Ishikawa (cell line): ENCODE data around the gene RAI14.
"Not testable (repeated sequence)": the region's sequence is repeated elsewhere in the genome, so short reads cannot be mapped to it uniquely, and the experiment has no call there.

ENCODE experiments used
- CEBPB ChIP-seq: IDR thresholded peaks from 2 replicates; pipeline ENCODE4 v1.6.1; 2012
- CREB1 ChIP-seq: IDR thresholded peaks from 2 replicates; pipeline ENCODE4 v1.6.1; 2012; ENCODE audit warnings: low read depth
- EP300 ChIP-seq: IDR thresholded peaks from 2 replicates; pipeline ENCODE4 v1.6.1; 2012; ENCODE audit warnings: borderline replicate concordance
- TAF1 ChIP-seq: IDR thresholded peaks from 2 replicates; pipeline ENCODE4 v1.6.1; 2012; ENCODE audit warnings: low read depth, mild to moderate bottlenecking
- TCF12 ChIP-seq: IDR thresholded peaks from 2 replicates; pipeline ENCODE4 v1.6.1; 2012; ENCODE audit warnings: low read depth
- TF ChIP-seq, protein P1 (sequence below): IDR thresholded peaks from 2 replicates; pipeline ENCODE4 v1.6.1; 2012; ENCODE audit warnings: low read depth, mild to moderate bottlenecking

GRCh38 chr5:34759213-34759612 is 103.1 kb downstream of the RAI14 start:
- not testable (repeated sequence) for TF ChIP-seq EP300, TAF1, TCF12, CREB1
- TF ChIP-seq, protein P1, sequence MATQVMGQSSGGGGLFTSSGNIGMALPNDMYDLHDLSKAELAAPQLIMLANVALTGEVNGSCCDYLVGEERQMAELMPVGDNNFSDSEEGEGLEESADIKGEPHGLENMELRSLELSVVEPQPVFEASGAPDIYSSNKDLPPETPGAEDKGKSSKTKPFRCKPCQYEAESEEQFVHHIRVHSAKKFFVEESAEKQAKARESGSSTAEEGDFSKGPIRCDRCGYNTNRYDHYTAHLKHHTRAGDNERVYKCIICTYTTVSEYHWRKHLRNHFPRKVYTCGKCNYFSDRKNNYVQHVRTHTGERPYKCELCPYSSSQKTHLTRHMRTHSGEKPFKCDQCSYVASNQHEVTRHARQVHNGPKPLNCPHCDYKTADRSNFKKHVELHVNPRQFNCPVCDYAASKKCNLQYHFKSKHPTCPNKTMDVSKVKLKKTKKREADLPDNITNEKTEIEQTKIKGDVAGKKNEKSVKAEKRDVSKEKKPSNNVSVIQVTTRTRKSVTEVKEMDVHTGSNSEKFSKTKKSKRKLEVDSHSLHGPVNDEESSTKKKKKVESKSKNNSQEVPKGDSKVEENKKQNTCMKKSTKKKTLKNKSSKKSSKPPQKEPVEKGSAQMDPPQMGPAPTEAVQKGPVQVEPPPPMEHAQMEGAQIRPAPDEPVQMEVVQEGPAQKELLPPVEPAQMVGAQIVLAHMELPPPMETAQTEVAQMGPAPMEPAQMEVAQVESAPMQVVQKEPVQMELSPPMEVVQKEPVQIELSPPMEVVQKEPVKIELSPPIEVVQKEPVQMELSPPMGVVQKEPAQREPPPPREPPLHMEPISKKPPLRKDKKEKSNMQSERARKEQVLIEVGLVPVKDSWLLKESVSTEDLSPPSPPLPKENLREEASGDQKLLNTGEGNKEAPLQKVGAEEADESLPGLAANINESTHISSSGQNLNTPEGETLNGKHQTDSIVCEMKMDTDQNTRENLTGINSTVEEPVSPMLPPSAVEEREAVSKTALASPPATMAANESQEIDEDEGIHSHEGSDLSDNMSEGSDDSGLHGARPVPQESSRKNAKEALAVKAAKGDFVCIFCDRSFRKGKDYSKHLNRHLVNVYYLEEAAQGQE: not testable (repeated sequence)
- peak; percentile 82 for TF ChIP-seq CEBPB
